OCI-LY1 (cell line): Measurements from ENCODE around the gene MAP1S.

Experiments used
- H2AFZ ChIP-seq: fragments of 200-600 bp; sonication (generic), shearing (Covaris generic); 2 replicates; pipeline ENCODE4 v1.6.0; 2014; ENCODE audit warnings: antibody characterized with exemption, mild to moderate bottlenecking, low read length
- H3F3A ChIP-seq: fragments of 200-600 bp; sonication (generic), shearing (Covaris generic); 2 replicates; pipeline ENCODE4 v1.6.0; 2014; ENCODE audit warnings: mild to moderate bottlenecking, antibody characterized with exemption, low read length, moderate library complexity; ENCODE audit not compliant: insufficient read depth
- H3K27ac ChIP-seq: fragments of 200-600 bp; sonication (generic); 2 replicates; pipeline ENCODE4 v1.5.1; 2014; ENCODE audit warnings: low read length, mixed run types, mild to moderate bottlenecking, low read depth; ENCODE audit not compliant: poor library complexity, severe bottlenecking
- H3K27me3 ChIP-seq: fragments of 200-600 bp; sonication (generic); 2 replicates; pipeline ENCODE4 v1.6.0; 2014; ENCODE audit warnings: antibody characterized with exemption, mild to moderate bottlenecking, low read length, moderate library complexity; ENCODE audit not compliant: insufficient read depth
- H3K36me3 ChIP-seq: fragments of 200-600 bp; sonication (generic); 2 replicates; pipeline ENCODE4 v1.6.1; 2014; ENCODE audit warnings: mild to moderate bottlenecking, antibody characterized with exemption, low read length, moderate library complexity, mixed read lengths; ENCODE audit not compliant: insufficient read depth
- H3K4me1 ChIP-seq: fragments of 200-600 bp; sonication (generic); 2 replicates; pipeline ENCODE4 v1.5.1; 2014; ENCODE audit warnings: mild to moderate bottlenecking, low read length, moderate library complexity; ENCODE audit not compliant: insufficient read depth, severe bottlenecking
- H3K4me2 ChIP-seq: fragments of 200-600 bp; sonication (generic), shearing (Covaris generic); 2 replicates; pipeline ENCODE4 v1.6.1; 2014; ENCODE audit warnings: low read length
- H3K4me3 ChIP-seq: fragments of 200-600 bp; sonication (generic); 2 replicates; pipeline ENCODE4 v1.5.1; 2014; ENCODE audit warnings: low read length, low read depth, mild to moderate bottlenecking, mixed read lengths; ENCODE audit not compliant: poor library complexity, severe bottlenecking
- H3K79me2 ChIP-seq: fragments of 200-600 bp; shearing (Covaris generic); 2 replicates; pipeline ENCODE4 v1.6.1; 2016; ENCODE audit warnings: mixed run types, low read length, mixed read lengths; ENCODE audit not compliant: insufficient read depth
- H3K9ac ChIP-seq: fragments of 200-600 bp; sonication (generic), shearing (Covaris generic); 2 replicates; pipeline ENCODE4 v1.6.1; 2014; ENCODE audit warnings: mild to moderate bottlenecking, low read length, mixed read lengths
- H3K9me2 ChIP-seq: fragments of 200-600 bp; sonication (generic), shearing (Covaris generic); 2 replicates; pipeline ENCODE4 v1.6.1; 2014; ENCODE audit warnings: low read depth, mild to moderate bottlenecking, low read length, mixed read lengths
- H3K9me3 ChIP-seq: fragments of 200-600 bp; shearing (Covaris generic); 2 replicates; pipeline ENCODE4 v1.6.1; 2014; ENCODE audit warnings: low read length, mixed read lengths
- H4K20me1 ChIP-seq: fragments of 200-600 bp; sonication (generic), shearing (Covaris generic); 2 replicates; pipeline ENCODE4 v1.6.0; 2016; ENCODE audit warnings: mild to moderate bottlenecking, low read length; ENCODE audit not compliant: insufficient read depth
- EZH2 ChIP-seq: fragments of 200-600 bp; sonication (generic), shearing (Covaris generic); IDR thresholded peaks from 2 replicates; pipeline ENCODE4 v1.8.0; 2017; ENCODE audit warnings: borderline replicate concordance, mixed run types, mild to moderate bottlenecking, antibody characterized with exemption, low read length, moderate library complexity, mixed read lengths
- TF ChIP-seq, protein P1 (sequence below): fragments of 200-600 bp; sonication (generic), shearing (Covaris generic); IDR thresholded peaks from 2 replicates; pipeline ENCODE4 v1.5.1; 2017; ENCODE audit warnings: mild to moderate bottlenecking, antibody characterized with exemption, low read length, moderate library complexity, mixed read lengths

The MAP1S gene

DNA sequence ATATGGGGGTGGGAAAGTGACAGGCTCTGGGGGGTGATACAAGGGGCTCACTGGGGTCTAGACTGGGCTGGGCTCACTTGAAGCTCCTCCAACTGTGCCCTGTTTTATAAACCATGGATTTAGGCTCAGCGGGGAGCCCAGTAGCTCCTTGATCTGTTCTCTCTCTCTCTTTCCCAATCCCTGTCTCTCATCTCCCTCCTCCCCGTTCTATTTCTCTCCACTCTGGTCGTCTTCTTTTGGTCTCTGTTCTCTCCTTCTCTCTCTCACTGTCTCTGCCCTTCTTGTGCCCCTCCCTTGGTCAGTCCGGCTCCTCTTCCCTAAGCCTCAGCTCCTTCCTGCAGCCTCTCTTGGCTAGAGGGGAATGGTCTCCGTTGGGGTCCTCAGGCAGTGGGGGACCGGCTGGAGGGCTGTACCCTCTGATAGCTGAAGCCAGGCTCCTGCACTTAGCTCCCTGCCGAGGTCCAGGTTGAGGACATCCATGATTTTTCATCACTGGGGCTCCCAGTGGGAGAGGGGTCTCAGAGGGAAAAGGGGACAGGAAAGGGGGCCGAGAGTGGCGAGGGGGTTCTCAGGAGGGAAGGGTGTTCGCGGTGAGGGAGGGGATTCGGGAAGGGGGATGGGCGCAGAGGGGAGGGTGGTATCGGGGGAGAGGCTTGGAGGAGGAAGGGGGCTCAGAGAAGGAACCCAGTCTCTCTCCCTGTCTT lies 39.6 kb upstream of the MAP1S start:
- Histone ChIP-seq H3K27me3 (peaks cover 4% of the 10 kb centered on the region; the same call in 1 of the 2 replicates), H4K20me1 (no peaks in the 10 kb centered on the region), H3K27ac (no peak overlapping the region), H3F3A (no peaks in the 10 kb centered on the region), H3K4me3 (no peak overlapping the region), H3K9me3 (no peaks in the 10 kb centered on the region), H3K36me3 (no peaks in the 10 kb centered on the region), H2AFZ (no peak overlapping the region), H3K4me2 (no peak overlapping the region), H3K9ac (no peak overlapping the region), H3K79me2 (no peaks in the 10 kb centered on the region), H3K4me1 (no peaks in the 10 kb centered on the region), H3K9me2 (no peaks in the 10 kb centered on the region)
- no peak for TF ChIP-seq EZH2
- TF ChIP-seq, protein P1, sequence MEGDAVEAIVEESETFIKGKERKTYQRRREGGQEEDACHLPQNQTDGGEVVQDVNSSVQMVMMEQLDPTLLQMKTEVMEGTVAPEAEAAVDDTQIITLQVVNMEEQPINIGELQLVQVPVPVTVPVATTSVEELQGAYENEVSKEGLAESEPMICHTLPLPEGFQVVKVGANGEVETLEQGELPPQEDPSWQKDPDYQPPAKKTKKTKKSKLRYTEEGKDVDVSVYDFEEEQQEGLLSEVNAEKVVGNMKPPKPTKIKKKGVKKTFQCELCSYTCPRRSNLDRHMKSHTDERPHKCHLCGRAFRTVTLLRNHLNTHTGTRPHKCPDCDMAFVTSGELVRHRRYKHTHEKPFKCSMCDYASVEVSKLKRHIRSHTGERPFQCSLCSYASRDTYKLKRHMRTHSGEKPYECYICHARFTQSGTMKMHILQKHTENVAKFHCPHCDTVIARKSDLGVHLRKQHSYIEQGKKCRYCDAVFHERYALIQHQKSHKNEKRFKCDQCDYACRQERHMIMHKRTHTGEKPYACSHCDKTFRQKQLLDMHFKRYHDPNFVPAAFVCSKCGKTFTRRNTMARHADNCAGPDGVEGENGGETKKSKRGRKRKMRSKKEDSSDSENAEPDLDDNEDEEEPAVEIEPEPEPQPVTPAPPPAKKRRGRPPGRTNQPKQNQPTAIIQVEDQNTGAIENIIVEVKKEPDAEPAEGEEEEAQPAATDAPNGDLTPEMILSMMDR = no peak

DNA sequence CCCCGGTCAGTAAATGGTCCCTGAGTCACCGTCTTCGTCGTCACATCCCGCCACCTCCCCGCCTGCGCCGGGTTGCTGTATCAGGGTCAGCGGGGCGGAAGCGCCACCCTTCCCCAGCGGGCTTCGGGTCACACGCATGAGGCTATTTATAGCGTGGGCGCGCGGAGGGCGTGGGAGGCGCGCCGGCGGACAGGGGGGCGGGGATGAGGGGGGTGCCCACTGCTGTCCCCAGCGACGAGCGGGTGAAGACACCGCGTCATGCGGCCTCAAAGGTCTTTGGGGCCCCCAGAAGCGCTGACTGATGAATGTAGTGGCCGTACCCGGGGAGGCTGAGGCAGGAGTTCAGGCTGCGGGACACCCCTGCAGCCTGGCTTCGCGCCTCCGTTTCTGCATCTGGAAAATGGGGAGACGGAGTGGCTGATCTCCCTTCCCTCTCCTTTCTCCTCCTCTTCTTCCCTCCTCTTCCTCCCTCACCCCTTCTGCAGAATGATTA lies 39.0 kb upstream of the MAP1S start:
- Histone ChIP-seq H3K9me2 (no peaks in the 10 kb centered on the region), H3K79me2 (no peaks in the 10 kb centered on the region), H4K20me1 (no peaks in the 10 kb centered on the region), H3K4me1 (no peaks in the 10 kb centered on the region), H3K9me3 (no peaks in the 10 kb centered on the region), H3F3A (no peaks in the 10 kb centered on the region), H3K27ac (no peak overlapping the region), H3K4me3 (no peak overlapping the region), H3K36me3 (no peaks in the 10 kb centered on the region), H3K27me3 (peaks cover 4% of the 10 kb centered on the region; the same call in 1 of the 2 replicates), H3K9ac (no peak overlapping the region), H3K4me2 (no peak overlapping the region), H2AFZ (no peak overlapping the region)
- TF ChIP-seq, protein P1 = no peak

DNA sequence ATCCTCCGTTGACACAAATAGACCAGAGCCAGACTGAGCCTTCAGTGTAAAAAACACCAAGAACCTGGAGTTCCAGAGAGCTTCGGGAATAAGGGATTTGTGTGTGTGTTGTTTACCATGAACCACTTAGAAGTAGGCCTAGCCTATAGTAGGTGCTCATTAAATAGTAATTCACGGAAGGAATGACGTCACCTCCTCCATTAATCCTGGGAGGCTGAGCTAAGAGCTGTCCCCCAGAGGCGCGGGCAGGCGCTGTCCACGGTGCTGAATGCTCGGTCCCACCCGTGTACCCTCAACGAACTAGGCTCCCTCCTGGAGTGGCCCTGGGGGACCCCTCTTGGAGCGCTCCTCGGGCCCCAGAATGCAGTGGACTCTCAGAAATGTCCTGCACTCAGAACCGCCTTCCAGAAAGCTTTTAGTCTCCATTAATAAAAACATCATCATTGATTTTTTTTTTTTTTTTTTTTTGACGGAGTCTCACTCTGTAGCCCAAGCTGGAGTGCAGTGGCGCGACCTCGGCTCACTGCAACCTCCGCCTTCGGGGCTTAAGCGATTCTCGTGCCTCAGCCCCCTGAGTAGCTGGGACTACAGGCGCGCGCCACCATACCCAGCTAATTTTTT lies 37.7 kb upstream of the MAP1S start:
- H3F3A ChIP-seq = no peaks in the 10 kb centered on the region
- H3K79me2 ChIP-seq = no peaks in the 10 kb centered on the region
- H4K20me1 ChIP-seq = no peaks in the 10 kb centered on the region
- no peak for TF ChIP-seq EZH2
- TF ChIP-seq, protein P1 = no peak
- H3K9me2 ChIP-seq = no peaks in the 10 kb centered on the region
- H3K4me1 ChIP-seq = no peaks in the 10 kb centered on the region
- no peak overlapping the region for H3K4me3 ChIP-seq
- H3K9ac ChIP-seq = no peak overlapping the region
- no peak overlapping the region for H2AFZ ChIP-seq
- H3K27ac ChIP-seq = no peak overlapping the region
- H3K9me3 ChIP-seq = no peaks in the 10 kb centered on the region
- peaks cover 4% of the 10 kb centered on the region; the same call in 1 of the 2 replicates for H3K27me3 ChIP-seq
- H3K36me3 ChIP-seq = no peaks in the 10 kb centered on the region
- H3K4me2 ChIP-seq = no peak overlapping the region
